ENCODE data around the gene SLC1A3.

Gene SLC1A3

DNA sequence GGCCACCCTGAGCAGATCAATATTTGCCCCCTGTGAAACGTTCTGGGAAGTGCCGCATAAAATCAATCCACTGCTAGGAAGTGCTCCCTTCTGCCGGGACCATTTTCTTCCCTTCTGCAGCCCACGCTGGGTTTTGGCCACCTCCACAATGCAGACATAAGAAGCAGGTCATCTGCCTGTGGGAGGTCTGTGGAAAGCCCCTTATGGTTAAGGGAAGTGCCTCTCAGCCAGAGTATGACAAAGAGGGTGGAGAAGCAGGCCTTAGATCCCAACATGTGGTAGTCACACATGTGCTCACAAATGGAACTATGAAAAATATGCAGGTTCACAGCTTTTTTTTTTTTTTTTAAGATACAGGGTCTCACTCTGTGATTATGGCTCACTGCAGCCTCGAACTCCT is 82.8 kb downstream of the SLC1A3 start:
- DNase-seq (ENCODE audit: low read depth) = no peak

DNA sequence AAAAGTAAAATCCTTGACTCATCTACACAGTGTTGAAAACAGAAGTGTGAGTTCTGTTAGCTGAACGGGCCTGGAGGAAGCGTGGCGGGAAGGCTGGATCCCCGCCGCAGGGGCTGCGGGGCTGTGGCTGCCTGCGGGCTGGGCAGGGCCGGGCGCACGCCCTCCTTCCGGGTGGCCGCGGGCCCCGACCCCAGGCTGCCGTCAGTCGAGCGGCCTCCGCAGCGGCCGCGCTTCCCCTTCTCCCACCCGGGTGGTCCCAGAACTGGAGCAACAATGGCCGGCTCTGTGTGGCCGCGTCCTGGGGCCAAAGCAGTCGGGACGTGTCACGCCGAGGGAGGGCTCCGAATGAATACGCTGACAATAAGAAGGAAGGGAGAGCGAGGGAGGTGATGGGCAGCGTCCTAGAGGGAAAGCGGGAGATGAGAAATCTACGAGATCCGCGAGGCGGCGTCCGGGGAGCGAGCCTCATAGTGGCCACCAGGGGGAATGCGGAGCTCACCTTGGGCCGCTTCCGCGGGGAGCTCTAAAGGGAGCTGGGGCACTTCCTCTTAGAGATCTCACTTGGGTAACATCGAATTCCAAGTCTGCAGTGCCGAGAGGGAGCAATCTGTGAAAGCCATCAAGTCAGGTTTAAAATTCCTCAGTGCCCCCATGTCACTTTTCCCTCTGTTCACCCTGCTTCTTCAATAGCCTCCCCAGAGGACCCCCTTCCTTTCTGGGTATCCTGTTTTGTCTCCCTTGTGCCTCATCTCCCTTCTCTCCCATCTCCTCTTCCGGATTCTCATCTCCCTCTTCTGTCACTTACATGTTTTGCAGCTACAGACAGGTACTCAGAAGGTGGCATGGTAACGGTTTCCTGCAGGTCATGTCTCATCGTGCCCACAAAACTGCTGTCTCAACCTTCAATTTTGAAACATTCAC is 83.9 kb downstream of the SLC1A3 start:
- peak; percentile 30 for DNase-seq (ENCODE audit: low read depth)

DNA sequence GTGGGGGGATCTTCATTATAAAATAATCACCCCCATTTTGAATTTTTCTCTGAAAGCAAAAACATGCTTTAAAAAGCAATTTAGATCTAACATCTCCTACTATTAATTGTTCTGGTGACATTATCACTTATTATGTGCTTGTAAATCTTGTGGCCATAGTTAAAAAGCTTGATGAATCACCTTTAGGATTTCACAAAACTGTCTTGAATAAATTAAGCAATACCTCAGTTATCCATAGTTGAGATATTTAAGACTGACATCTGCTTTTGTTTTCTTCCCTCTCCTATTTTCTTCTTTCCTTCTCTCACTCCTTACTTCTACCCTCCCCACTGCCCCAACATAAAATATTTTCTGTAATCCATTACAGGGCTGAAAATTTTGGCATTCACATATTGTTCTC is 84.8 kb downstream of the SLC1A3 start:
- DNase-seq (ENCODE audit: low read depth) = no peak

DNA sequence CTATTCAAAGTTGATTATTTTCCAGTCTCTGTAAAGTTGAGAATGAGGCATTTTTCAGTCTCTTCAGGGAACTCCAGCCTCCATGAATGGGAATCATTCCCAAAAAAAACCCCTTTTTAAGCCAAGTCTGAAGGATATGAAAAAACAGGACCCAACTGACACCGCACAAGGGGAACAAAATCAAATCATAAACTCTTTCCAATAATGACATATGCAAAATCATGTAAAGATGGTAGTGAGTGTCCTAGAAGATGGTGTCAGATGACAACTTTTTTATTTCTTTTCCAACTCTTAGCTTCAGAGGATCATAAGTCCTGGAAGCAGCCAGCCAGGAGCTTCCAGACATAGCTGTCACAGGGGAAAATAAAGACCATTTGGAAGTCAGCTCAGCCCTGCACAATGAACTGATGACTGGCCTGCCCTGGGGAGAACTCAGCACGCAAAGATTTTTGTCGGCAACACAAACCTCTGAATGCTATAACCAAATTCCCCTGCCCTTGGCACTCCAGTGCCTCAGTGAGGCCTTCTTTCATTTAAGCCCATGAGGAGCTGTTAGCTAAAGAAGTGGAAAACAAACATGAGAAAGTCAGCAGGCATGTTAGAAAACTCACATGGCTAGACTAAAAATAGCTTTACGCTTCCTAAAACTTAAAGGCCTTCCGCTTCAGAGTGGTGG is 85.4 kb downstream of the SLC1A3 start:
- no peak for DNase-seq (ENCODE audit: low read depth)

DNA sequence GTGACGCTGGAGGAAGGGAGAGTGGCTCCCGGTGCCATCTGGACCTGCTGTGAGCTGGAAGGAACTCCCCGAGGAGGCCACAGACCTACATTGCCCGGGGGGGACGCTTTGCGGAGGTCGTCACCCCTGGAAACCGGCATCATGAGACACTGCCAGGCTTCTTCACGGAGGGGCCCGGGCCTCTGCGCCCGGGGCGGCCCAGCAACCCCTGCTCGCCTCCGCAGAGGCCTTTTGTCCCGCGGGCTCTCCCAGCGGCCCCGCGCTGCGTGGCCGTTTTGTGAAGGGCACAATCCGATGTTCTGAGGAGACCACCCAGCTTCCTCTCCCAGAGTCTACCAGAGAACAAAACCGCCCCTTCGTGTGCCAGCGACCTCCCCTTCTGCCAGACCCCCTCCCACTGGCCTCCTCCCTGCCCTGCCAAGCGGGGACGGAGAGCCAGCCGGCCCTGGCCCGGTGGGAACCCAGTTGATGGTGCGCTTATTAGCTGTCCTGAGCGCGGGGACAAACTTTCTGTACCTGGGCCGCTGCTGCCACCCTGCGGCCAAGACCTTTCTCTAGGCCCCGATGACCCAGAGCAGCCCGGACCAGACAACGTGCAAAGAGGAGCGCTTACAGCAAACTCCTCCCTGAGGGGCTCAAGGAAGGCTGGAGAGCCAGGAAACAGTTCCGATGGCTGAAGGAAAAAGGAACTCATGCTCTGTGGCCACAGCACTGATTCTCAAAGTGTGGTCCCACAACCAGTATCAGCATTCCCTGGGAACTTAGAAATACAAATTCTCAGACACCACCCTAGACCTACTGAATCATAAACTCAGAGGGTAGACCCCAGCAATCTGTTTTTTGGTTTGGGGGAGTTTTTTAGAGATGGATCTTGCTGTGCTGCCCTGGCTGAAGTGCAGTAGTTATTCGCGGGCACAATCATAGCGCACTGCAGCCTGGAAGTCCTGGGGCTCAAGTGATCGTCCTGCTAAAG is 86.7 kb downstream of the SLC1A3 start:
- peak; percentile 3 for DNase-seq (ENCODE audit: low read depth)

DNA sequence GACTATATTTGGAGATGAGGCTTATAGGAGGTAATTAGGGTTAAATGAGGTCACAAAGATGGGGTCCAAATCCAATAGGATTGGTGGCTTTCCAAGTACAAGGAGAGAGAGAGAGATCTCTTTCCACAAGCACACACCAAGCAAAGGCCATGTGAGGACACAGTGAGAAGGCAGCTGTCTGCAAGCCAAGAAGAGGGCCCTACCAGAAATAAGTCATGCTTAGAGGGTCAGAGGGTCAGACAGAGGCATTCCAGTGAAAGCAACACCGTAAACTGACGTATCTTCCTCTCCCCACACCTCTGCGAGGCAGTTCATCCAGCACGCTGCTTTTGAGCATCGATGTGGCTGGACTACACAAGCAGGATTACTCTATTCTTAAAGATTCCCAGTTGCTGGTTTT is 87.9 kb downstream of the SLC1A3 start:
- DNase-seq (ENCODE audit: low read depth) = no peak

DNA sequence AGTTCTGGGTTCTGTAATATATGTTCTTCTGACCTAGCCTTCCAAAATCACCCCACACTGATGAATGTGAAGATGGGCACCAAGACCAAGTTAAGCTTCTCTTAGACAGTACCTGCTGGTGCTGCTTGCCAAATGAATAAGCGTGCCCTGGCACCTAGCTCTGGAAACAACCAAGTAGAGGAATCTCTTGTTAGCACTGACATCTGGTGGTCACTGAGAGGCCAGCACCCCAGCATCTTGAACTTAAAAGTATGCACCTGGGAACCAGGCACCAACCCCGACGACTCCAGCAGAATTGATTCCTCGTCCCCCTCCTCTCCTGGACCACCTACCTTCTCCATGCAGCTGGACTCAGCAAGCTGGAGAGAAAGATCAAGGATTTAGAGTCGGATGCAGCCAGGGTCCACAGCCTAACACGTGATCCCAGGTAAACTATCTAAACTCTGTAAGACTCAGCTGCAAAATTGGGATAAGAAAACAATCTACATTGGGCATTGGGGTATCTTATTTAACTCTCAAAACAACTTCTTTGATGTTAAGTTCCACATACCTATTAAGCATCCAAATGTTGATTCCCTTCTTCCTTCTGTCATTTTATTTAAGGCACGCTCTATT is 89.8 kb downstream of the SLC1A3 start:
- no peak for DNase-seq (ENCODE audit: low read depth)

DNA sequence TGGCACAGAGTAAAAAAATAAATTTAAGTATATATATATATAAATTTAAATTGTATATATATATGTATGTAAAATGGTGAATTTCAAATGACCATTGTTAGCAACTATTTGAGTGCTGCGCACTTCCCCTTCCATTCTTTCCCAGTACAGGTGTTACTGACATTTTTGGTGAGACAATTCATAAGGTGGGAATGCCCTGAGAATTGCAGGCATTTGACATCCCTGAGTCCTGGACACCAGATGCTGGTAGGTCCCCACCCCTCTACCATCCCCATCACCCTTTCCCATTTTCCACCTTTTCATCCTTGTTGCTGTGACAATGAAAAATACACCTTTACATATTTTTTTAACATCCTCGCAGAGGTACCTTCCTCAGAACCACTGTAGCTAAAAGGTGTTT is 91.6 kb downstream of the SLC1A3 start:
- DNase-seq (ENCODE audit: low read depth) = no peak

DNA sequence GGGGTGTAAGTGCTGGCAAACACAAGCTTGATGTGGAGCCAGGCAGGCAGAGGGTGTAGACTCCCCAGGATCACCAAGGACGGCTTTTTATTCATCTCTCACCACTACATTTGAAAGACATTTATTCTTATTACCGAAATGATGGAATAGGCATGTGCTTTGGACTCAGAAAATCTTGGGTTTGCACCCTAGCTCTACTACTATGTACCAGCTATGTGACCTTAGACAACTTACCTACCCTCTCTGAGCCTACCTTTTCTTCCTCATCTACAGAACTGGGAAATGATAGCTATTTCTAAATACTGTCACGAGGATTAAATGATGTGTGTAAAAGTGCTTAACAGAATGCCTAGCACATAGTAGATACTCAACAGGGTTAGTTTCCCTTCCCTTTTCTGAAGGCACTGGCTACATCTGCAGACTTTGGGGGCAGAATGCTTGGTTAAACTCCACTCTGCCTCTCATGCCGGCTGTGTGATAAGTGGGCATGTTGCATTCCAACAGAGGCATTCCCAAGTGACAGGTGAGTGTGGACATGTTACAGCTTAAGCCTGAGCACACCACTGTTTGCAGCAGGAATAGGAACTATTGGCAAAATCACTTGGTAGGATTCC is 94.8 kb downstream of the SLC1A3 start:
- no peak for DNase-seq (ENCODE audit: low read depth)

DNA sequence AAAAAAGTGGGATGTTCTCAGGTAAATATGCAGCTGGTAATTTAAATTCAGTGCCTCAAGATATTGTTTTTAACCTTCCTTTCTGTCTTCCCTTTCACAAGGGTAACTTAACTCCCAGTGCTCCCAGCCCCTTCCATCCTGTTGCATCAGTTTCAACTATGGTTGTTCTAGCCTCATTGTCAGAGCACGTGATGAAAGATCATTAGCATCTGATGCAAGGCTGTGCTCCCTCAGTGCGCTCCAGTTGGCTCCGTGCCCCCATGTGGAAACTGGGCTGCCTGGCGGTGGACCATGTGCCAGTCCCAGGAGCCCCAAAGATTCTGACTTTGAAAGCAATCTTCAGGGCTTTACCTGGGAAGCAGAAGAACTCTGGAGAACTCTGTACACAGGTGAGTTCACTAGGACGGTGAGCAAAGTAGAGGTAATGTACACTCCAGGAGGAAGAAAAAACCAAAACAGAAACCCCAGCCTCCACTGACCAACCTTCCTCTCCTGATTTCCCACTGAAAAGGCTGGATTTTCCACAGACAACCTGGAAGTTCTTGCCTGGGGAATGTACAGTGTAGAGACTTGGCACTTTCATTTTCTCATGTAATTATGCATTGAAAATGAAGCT is 96.9 kb downstream of the SLC1A3 start:
- DNase-seq (ENCODE audit: low read depth) = no peak

DNA sequence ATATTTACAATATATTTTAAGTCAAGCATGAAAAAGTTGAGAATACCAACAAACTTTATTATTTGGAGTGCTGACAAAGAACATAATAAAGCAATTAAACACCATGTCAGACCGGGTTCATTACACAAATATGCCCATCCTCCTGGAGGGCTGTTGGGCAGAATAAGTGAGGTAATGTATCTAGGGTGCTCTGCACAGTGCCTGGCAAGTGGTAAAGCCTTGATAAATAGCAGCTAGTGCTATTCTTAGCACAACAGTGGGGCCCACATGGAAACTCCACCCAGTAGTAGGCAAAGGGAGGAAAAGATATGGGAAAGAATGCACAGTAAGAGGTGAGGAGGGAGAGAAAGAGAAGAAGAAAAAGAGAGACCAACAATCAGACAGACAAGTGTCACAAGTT is 97.7 kb downstream of the SLC1A3 start:
- no peak for DNase-seq (ENCODE audit: low read depth)

DNA sequence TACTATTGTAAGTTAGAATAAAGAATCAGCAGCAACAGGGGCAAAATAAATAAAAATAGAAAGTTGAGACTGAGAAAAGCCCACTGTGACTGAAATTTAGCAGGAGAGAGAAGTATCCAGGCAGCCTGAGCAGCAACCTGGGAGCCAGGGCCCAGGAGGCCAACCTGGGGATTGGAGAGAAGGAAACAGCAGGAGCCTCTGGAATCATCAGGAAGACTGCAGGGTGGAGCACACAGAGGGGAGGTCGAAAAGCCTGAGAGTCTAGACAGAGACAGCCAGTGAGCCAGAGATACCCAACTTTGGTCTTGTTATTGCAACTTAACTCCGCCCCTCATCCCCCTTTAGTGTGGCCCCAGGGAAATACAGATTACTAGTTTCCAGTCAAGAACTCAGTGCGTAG is 98.6 kb downstream of the SLC1A3 start:
- DNase-seq (ENCODE audit: low read depth) = no peak

DNA sequence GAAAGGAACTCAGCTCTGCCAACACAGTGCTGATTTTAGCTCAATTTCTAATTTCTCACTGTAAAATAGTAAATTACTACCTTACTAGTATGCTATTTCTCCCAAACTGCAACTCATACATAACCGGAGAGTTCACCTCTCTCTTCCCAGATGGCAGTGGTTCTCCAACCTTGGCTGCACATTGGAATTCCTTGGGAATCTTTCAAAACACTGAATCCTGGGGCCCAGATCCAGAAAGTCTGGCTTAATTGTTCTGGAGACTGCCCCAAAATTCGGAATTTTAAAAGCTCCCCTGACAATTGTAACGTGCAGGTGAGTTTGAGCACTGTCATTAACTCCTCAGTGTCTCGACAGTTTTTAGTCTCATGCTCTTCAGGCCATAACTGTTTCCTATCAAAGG is 100.3 kb downstream of the SLC1A3 start:
- no peak for DNase-seq (ENCODE audit: low read depth)

DNA sequence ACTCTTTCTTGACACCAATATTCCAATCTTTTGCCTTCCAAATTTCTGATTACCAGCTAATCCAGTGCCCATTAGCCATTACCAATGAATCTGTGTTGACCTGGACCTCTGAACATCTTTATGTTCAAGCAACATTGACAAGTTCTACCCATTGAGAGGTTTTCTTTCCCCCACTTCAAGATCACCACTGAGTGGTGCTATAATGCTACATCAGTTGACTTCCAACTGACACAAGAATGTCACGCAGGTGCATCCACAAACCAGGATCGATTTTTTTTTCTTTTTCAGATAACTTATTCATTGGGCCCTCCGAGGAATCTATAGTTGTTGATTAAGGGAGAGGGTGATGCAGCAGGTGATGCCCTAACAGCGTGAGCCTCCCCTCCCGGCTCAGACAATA is 102.6 kb downstream of the SLC1A3 start:
- no peak for DNase-seq (ENCODE audit: low read depth)

DNA sequence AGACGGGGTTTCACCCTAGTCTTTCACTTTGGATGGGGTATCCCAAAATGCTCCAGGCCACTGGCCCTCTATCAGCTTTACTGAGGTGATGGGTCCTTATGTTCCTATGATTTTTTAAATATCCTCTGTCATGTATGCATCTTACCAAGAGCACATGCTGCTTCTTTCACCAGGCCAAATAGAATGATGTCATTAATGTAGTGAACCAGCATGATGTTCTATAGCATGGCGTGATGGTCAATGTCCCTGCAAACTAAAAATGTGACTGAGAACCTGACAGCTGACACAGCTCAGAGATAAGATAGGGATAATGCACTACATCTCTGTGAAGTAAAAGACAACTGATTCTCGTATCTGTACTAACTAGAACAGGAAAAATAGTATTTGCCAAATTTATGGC is 103.6 kb downstream of the SLC1A3 start:
- no peak for DNase-seq (ENCODE audit: low read depth)

DNA sequence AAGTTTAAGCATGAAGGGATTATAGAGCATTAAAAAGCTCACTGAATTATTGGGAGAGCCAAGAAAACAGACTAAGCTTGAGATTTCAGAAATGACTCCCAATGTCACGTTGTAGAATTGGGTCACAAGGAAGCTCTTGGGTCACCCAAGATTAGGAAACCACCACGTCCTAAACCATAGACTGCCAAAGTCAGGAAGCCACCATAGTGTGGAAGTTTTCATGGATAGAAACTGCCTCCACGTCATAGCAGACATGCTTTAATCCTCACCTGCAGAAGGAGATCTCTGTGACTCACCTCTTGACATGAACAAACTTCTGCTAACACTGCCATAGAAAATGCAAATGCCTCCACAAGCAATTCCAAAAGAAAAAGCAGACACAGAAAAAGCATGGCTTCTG is 106.3 kb downstream of the SLC1A3 start:
- no peak for DNase-seq (ENCODE audit: low read depth)

DNA sequence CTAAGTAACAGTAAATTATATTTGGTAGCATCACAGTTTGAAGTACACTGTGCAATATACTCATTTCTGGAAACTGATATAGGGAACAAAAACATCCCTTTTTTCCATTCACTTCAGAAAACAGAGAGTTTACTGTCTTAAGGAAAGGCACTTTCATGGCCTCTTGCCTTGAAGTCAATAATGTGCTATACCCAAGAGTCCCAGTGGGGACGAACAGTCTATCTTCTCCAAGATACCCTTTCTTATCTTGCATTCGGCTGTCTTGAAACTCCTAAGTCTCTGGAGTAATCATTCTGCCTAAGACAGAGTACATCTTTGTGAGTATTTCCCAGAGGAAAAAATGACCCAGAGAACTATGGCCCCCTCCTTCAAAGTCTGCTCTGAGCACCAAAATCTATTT is 107.1 kb downstream of the SLC1A3 start:
- DNase-seq (ENCODE audit: low read depth) = no peak

DNA sequence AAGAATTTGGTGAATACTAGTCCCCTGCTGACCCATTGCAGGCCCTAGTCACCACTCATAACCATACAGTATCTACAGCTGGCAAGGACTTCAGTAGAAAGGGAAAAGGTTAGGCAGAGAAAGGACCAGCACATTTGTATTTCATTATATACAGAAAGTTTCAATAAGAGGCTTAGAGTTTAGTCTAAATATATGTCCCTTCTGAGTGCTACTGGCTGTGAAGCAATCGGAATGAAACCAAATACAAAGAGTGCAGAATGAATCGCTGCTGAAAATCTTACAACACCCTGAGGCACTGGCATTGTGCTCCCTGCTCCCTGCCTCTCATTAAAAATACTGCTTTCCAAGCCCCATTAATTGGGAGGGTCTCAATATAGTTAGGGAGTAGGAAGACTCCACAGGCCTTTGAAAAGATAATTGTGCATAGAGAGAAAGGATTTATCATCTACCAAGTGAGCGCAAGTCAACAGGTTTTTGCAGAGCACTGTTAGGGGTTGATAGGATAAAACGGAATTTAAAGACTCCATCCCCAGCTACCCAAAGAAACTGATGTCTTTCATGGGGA is 110.8 kb downstream of the SLC1A3 start:
- DNase-seq (ENCODE audit: low read depth) = no peak

DNA sequence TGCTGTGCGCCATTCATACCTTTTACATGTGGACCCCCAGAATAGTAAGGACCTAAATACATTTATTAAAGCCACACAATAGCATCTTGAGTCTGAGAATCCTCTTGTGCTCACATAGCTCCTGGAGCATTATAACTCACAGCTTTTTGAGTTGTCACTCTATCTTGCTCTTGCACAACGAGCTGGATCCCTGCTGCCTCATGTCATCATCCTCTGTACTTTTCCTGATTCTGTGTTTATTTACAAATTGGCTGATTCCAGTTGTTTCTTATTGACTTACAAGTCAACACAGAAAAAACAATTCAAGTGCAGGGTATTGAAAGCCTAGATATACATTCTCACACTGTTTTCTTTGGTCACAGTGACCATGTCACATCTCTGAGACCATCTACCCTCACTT is 112.9 kb downstream of the SLC1A3 start:
- DNase-seq (ENCODE audit: low read depth) = no peak

DNA sequence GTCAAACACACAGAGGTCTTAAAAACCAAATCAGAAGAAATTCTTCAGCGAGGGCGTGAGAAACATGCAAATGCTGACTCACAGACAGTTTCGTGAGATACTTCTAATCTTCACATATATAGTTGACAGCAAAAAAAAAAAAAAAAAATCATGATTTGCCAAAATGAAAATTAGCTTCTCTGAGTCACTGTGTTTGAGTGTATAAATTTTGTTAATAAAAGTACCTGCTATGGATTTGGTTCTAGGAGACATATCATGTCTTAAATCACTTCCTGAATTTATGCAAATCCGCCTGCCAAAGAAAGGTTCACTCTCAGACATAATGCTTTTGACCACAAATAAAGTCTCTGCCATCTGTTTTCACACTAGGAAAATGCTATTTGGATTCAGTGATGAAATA is 114.3 kb downstream of the SLC1A3 start:
- DNase-seq (ENCODE audit: low read depth) = no peak
